ENCODE data around the gene RABEP1.

DNA sequence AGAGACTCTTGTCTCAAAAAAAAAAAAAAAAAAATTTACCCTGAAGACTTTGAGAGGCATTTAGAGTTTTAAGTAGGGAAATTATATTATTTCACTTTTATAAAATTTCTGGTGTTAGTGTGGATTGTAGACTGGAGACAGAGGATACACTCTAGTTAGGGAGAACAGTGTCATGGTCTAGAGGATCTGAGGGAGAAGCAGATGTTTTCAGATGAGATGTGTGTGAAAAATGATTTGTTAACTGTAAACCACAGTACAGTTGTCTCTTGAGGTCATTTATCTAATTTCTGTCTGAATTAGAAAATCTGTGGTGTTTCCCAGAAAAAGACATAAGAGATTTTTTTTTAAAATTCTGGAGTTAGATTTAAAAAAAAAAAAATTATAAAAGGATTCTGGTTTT is 82.6 kb downstream of the RABEP1 start:
- TF ChIP-seq GATA3 (IDR thresholded peaks at IDR 0.05; ENCODE audit: low read depth, low read length) (no peak), GATA2 (IDR thresholded peaks at IDR 0.05; ENCODE audit: low read depth, low read length) (no peak)
